Fibroblast of skin of right quadriceps (primary cell): ENCODE data around the gene NRCAM.
"Not testable (repeated sequence)": the region's sequence is repeated elsewhere in the genome, so short reads cannot be mapped to it uniquely, and the experiment has no call there.

Experiments used
- DNase-seq: peaks from one replicate; pipeline ENCODE4 v3.0.0-alpha.2; 2013

The NRCAM gene

GRCh38 chr7:108393097-108393496 is 63.1 kb downstream of the NRCAM start:
- DNase-seq, result not testable (repeated sequence)

DNA sequence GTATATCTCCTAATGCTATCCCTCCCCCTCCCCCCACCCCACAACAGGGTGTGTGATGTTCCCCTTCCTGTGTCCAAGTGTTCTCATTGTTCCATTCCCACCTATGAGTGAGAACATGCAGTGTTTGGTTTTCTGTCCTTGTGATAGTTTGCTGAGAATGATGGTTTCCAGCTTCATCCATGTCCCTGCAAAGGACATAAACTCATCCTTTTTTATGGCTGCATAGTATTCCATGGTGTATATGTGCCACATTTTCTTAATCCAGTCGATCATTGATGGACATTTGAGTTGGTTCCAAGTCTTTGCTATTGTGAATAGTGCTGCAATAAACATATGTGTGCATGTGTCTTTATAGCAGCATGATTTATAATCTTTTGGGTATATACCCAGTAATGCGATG is 68.5 kb downstream of the NRCAM start:
- not testable (repeated sequence) for DNase-seq

- DNase-seq, result no peak
These were observed 70.3 kb downstream of the NRCAM start for GRCh38 chr7:108385834-108386422.

GRCh38 chr7:108384716-108385483 is 71.3 kb downstream of the NRCAM start:
- no peak for DNase-seq

- DNase-seq, result no peak
These were observed 73.3 kb downstream of the NRCAM start for GRCh38 chr7:108382932-108383331.

GRCh38 chr7:108380517-108380916 is 75.7 kb downstream of the NRCAM start:
- no peak for DNase-seq

- DNase-seq, result no peak
These were observed 80.0 kb downstream of the NRCAM start for GRCh38 chr7:108376206-108376605.

DNA sequence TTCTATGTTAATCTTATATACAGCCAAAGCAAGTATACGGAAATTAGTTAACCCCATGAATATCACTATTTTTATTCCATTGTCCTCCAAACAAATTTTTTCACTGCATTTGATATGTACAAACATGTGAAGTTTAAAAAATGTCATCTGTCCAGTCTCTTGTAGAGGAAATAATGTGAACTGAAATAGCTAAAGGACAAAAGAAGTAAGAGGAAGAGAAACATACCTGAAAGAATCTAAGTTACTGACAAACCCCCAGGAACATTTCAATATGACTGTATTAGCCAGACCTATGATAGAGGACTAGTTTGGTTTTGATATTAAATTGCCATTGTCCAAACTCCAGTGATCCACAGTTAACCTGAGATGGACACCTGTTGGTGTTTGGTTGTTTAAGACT is 80.6 kb downstream of the NRCAM start:
- DNase-seq, result no peak

- DNase-seq, result no peak
These were observed 81.3 kb downstream of the NRCAM start for GRCh38 chr7:108374899-108375298.

- peak; percentile 3 for DNase-seq
These were observed 83.6 kb downstream of the NRCAM start for GRCh38 chr7:108372618-108373017.

DNA sequence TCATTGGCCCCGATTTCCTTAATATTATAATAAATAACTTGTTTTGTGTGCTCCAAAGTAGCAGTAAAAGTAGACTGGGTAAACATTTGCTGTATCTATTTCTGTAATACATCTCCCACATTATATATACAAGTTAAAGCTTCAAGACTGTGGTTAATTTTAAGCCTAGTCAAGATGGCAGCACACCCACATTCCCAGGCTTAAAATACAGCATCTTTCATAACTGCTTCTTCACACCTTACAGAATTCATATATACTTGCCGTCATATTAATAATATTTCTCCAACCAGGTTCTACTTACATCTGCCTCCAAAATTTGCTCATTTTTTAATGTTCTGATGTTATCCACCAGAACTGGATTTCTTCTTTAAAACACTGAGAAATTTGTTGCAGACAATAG is 85.6 kb downstream of the NRCAM start:
- no peak for DNase-seq

- no peak for DNase-seq
These were observed 87.8 kb downstream of the NRCAM start for GRCh38 chr7:108368466-108368865.

GRCh38 chr7:108367946-108368345 is 88.3 kb downstream of the NRCAM start:
- DNase-seq, result no peak

GRCh38 chr7:108367314-108367713 is 88.9 kb downstream of the NRCAM start:
- DNase-seq, result no peak

DNA sequence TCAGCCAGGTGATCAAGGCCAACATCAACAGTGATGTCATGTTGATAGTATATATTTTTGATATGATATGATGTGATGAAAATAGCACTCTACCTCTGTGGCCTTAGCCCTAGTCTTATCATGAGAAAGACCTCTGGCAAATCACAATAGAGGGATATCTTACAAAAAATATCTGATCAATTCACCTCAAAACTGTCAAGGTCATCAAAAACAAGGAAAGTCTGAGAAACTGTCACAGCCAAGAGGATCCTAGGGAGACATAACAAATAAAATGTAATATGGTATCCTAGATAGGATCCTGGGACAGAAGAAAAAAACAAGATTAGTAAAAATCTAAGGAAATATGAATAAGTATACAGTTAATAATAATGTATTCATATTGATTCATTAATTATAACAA is 92.6 kb downstream of the NRCAM start:
- DNase-seq, result no peak

DNA sequence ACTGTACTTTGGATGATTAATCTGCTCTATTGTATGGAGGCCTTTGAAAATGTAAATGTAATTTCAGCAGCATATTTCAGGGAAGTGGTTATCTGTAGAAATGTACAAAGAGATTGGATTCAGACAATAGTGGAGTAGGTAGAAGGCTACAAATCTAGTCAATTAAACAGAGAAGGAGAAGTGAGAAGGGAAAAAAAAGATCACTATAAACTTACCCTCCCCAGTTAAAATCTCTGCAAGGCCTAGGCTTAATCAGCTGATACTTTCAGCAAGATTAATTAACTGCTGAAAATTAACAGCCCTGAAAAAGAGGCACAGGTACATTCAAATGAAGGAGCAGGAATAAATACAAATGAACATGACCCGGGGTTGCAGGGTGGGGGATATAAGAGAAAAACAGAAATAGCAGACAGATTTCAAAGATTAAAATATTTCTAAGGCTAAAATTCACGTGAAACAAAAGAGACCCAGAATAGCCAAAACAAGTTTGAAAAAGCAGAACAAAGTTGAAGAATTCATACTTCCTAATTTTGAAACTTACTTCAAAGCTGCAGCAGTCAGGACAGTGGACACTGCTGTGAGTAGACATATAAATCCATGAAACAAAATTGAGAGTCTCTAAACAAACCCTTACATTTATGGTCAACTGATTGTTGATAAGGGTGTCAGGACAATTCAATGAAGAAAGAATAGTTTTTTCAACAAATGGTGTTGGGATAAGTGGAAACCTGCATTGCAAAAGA is 96.0 kb downstream of the NRCAM start:
- DNase-seq, result no peak

DNA sequence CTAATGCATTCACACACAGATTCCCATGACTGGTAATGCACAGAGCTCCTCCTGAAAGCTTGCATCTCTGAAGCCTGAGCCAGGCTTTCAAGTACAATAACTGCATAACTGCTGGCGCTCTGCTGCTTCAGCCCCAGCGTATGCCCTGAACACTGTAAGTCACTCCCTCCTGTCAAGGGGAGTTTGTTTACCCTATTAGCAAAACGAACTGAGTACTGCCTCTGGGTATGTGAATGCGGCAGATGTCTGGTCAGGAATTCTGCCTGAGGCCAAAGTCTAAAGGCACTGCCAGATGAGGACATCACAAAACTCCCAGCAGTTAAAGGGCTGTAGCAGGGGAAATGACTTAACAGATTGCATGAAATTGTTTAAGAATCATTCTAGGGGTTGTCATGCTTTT is 97.7 kb downstream of the NRCAM start:
- DNase-seq, result peak; percentile 2

- no peak for DNase-seq
These were observed 104.5 kb downstream of the NRCAM start for GRCh38 chr7:108351729-108352131.

DNA sequence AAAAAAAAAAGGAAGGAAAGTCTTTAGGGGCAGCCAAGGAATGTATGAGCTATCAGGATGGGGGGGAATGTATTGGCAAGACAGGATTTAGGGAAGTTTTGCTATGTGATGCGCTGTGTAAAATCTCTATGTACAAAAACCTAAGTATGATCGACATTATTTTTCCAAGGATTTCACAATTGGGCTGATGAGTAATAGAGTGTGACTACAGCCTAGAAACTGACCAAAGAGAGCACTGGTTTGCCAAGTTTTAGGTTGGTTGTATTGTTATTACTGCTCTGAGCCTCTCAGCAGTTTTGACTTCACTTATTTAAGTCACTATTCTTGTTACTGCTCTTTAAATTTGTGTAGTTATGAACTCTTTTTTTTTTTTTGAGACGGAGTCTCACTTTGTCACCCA is 107.3 kb downstream of the NRCAM start:
- DNase-seq, result peak; percentile 61

GRCh38 chr7:108347616-108348015 is 108.6 kb downstream of the NRCAM start:
- peak; percentile 53 for DNase-seq

DNA sequence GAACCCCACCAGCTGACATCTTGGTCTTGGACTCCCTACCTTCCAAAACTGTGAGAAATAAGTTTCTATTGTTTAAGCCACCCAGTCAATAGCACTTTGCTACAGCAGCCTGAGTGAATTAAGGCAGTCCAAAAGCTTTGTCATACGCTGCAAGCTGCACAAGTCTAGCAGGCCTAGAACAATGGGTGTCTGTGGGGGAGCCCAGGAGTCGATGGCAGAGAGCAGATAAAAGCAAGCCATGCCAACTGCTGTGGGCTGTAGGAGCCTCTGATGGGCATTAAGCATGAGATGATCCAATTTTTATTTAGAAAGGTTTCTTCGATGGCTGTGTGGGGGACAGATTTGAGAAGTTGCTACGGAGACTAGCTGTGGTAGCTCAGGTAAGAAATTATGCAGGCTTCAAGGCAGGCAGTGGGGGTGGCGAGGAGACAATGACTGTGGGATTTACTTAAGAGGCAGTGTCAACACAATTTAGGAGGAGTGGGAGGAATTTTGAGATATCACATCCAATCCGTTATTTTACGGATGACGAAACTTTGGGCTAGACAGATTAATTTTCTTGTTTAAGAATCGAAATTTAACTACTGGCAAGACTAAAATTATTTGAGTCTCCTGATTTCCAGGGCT is 110.4 kb downstream of the NRCAM start:
- no peak for DNase-seq

DNA sequence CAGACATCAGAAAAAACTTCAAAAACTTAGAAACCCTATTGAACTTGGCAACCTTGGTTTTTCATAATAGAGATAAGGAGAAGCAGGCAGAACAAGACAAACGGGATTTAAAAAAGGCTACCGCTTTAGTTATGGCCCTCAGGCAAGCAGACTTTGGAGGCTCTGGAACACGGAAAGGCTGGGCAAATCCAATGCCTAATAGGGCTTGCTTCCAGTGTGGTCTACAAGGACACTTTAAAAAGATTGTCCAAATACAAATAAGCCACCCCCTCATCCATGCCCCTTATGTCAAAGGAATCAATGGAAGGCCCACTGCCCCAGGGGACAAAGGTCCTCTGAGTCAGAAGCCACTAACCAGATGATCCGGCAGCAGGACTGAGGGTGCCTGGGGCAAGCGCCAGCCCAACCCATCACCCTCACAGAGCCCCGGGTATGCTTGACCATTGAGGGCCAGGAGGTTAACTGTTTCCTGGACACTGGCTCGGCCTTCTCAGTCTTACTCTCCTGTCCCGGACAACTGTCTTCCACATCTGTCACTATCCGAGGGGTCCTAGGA is 115.3 kb downstream of the NRCAM start:
- no peak for DNase-seq

- not testable (repeated sequence) for DNase-seq
These were observed 115.8 kb downstream of the NRCAM start for GRCh38 chr7:108340406-108340805.
